ENCODE results near the gene SRF. TPM values are rescaled to one million over a fixed set of nuclear protein-coding genes. Genes with fewer than 3 reads are reported as not detected.

Gene SRF
- total RNA-seq, 1 donor from 2014 or later = 29.2 TPM

GRCh38 chr6:43222418-43223059 is 51.5 kb downstream of the SRF start:
- Histone ChIP-seq H3K4me3 (no peak overlapping the region), H3K27me3 (ENCODE audit: low read depth) (no peaks in the 10 kb centered on the region), H3K36me3 (peaks cover 37% of the 10 kb centered on the region), H3K9me3 (no peaks in the 10 kb centered on the region), H3K27ac (no peak overlapping the region), H3K4me1 (peaks cover 9% of the 10 kb centered on the region)
- no peak for DNase-seq
- TF ChIP-seq, protein P1, sequence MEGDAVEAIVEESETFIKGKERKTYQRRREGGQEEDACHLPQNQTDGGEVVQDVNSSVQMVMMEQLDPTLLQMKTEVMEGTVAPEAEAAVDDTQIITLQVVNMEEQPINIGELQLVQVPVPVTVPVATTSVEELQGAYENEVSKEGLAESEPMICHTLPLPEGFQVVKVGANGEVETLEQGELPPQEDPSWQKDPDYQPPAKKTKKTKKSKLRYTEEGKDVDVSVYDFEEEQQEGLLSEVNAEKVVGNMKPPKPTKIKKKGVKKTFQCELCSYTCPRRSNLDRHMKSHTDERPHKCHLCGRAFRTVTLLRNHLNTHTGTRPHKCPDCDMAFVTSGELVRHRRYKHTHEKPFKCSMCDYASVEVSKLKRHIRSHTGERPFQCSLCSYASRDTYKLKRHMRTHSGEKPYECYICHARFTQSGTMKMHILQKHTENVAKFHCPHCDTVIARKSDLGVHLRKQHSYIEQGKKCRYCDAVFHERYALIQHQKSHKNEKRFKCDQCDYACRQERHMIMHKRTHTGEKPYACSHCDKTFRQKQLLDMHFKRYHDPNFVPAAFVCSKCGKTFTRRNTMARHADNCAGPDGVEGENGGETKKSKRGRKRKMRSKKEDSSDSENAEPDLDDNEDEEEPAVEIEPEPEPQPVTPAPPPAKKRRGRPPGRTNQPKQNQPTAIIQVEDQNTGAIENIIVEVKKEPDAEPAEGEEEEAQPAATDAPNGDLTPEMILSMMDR (IDR thresholded peaks at IDR 0.05) = no peak
- ATAC-seq = no peak
- intact Hi-C loops (cut with DNase I) = no loop called here

DNA sequence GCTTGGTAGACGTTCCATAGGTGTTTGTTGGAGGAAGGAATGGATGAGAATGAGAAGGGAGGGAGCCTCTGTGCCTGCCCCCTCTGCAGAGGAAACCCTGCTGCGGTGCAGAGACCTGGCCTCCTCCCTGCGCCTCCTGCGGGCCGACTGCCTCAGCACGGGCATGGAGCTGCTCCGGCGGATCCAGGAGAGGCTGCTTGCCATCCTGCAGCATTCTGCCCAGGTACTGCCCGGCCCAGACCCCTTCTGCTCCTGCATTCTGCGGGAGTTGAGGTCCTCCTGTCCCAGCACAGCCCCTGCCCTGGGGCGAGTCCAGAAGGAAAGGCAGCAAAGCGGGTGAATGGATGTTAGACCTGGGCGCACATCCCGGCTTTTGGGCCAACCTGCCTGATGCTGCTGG is 52.1 kb downstream of the SRF start:
- TF ChIP-seq, protein P1 (IDR thresholded peaks at IDR 0.05) = no peak
- H3K4me1 ChIP-seq = peaks cover 12% of the 10 kb centered on the region
- DNase-seq (no peak), ATAC-seq (no peak)
- no peak overlapping the region for H3K4me3 ChIP-seq
- intact Hi-C loops (cut with DNase I) = no loop called here
- H3K9me3 ChIP-seq = no peaks in the 10 kb centered on the region
- H3K27ac ChIP-seq = no peak overlapping the region
- no peaks in the 10 kb centered on the region for H3K27me3 ChIP-seq (ENCODE audit: low read depth)
- H3K36me3 ChIP-seq = peaks cover 32% of the 10 kb centered on the region

DNA sequence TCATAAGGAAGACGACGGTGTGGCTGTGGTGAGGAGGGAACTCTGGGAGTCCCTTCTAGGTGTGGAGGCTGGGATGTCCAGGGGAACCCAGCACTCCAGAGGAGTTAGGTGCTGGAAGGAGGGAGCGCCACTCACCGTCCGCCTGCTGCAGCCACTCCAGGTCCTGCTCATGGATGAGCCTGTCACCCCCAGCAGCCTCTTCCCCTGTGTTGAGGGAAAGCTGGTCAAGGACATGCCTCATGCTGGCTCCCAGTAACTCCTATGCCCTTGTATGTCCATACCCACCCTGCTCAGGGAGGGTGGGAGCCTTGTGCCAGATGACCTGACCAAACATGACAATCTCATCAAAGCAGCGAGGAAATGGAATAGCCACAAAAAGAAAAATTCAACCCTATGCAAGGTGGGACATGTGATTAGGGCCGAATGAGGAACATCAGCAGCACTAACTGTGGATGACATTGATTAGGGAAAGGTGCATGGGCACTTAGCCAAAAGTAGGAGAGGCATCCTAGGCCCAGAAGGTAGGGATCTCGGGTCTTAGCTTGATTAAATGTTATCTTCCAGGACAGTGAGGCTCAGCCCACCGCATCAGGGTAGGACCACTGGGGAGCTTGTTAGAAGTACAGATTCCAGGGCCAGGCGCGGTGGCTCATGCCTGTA is 55.3 kb downstream of the SRF start:
- no peak overlapping the region for H3K27ac ChIP-seq
- H3K36me3 ChIP-seq = peaks cover 23% of the 10 kb centered on the region
- DNase-seq (no peak), ATAC-seq (no peak)
- H3K9me3 ChIP-seq = no peaks in the 10 kb centered on the region
- H3K27me3 ChIP-seq (ENCODE audit: low read depth) = no peaks in the 10 kb centered on the region
- TF ChIP-seq, protein P1 (IDR thresholded peaks at IDR 0.05) = no peak
- intact Hi-C loops (cut with DNase I) = no loop called here
- no peak overlapping the region for H3K4me3 ChIP-seq
- peaks cover 23% of the 10 kb centered on the region for H3K4me1 ChIP-seq

GRCh38 chr6:43228951-43229802 is 58.1 kb downstream of the SRF start, which contains the start of gene DNPH1:
Gene DNPH1, minus strand, starts transcription at chr6:43229481. Its CDS starts 25 bp downstream, at chr6:43229456.
- Histone ChIP-seq H3K4me3 (peak within 1 kb of the TSS; percentile 68), H3K27me3 (ENCODE audit: low read depth) (no peaks in the 10 kb centered on the region), H3K36me3 (no peaks in the 10 kb centered on the region), H3K27ac (peak within 1 kb of the TSS; percentile 73), H3K9me3 (no peaks in the 10 kb centered on the region), H3K4me1 (peaks cover 20% of the 10 kb centered on the region)
- intact Hi-C loops (cut with DNase I) = no loop called here
- peak; percentile 83 for DNase-seq
- TF ChIP-seq, protein P1 (IDR thresholded peaks at IDR 0.05) = peak; percentile 95
- ATAC-seq = peak; percentile 96 to 99

GRCh38 chr6:43229803-43230620 is 58.9 kb downstream of the SRF start:
- H3K27ac ChIP-seq = no peak overlapping the region
- peak overlapping the region; percentile 68 for H3K4me3 ChIP-seq
- no peak for DNase-seq

More at GRCh38 chr6:43229803-43230620, 58.9 kb downstream of the SRF start:
- ATAC-seq = peak in 1 of 2 donors; percentile 3
- intact Hi-C loops (cut with DNase I) = no loop called here
- H3K36me3 ChIP-seq = no peaks in the 10 kb centered on the region
- no peaks in the 10 kb centered on the region for H3K27me3 ChIP-seq (ENCODE audit: low read depth)
- H3K9me3 ChIP-seq = no peaks in the 10 kb centered on the region
- TF ChIP-seq, protein P1 (IDR thresholded peaks at IDR 0.05) = no peak
- H3K4me1 ChIP-seq = peaks cover 15% of the 10 kb centered on the region

Measured in lower lobe of right lung (tissue), 2 donors.